SK-N-SH (cell line): Measurements from ENCODE around the gene CCSER1.

Experiments used
- CTCF ChIP-seq: fragments of 200-600 bp; sonication (generic); IDR thresholded peaks from 2 replicates; pipeline ENCODE4 v1.6.1; 2017; ENCODE audit warnings: antibody characterized with exemption, mild to moderate bottlenecking, moderate library complexity
- SMC3 ChIP-seq: IDR thresholded peaks from 2 replicates; pipeline ENCODE4 v1.6.1; 2012; ENCODE audit warnings: low read depth, low read length, improper control_type of control experiment
- TAF1 ChIP-seq: IDR thresholded peaks from 2 replicates; pipeline ENCODE4 v1.6.1; 2012; ENCODE audit warnings: low read depth, mild to moderate bottlenecking, low read length, moderate library complexity, borderline replicate concordance
- USF1 ChIP-seq: IDR thresholded peaks from 2 replicates; pipeline ENCODE4 v1.4.0; 2012; ENCODE audit warnings: low read depth, borderline replicate concordance

GRCh38 chr4:90474484-90474883 lies 347.3 kb downstream of the CCSER1 start:
- TF ChIP-seq TAF1 (no peak), SMC3 (no peak), USF1 (no peak), CTCF (no peak)
